ENCODE results near the gene FBLL1. TPM values are rescaled to one million over a fixed set of nuclear protein-coding genes. Genes with fewer than 3 reads are reported as not detected.

The FBLL1 gene
- total RNA-seq, 2 experiments from 2014 or later = 0.15 to 0.29 TPM

Small RNAs within 50 kb of the gene (microRNA-seq; reads per million reads assigned to microRNA genes)
- gene MIR103A1 (ENCODE audit: borderline microRNAs expressed, borderline number of aligned reads, borderline replicate concordance) (not detected), gene MIR103B1 (ENCODE audit: borderline microRNAs expressed, borderline number of aligned reads, borderline replicate concordance) (not detected)

Other genes with a start within 250 kb of the FBLL1 start
- gene WWC1, start 237.7 kb upstream of the FBLL1 start, total RNA-seq = 1 to 10 TPM in 1 of 2 experiments, under 1 TPM in 1; 0.82 to 1.3 TPM
- 100 to 1,000 TPM in 1 of 2 experiments, 10 to 100 TPM in 1; 98.6 to 101 TPM for gene RARS1, start 42.8 kb upstream of the FBLL1 start, total RNA-seq
- gene PANK3, start 50.1 kb downstream of the FBLL1 start, total RNA-seq = 10 to 100 TPM; 54.0 to 55.7 TPM